ENCODE results near the gene BICDL2.

DNA sequence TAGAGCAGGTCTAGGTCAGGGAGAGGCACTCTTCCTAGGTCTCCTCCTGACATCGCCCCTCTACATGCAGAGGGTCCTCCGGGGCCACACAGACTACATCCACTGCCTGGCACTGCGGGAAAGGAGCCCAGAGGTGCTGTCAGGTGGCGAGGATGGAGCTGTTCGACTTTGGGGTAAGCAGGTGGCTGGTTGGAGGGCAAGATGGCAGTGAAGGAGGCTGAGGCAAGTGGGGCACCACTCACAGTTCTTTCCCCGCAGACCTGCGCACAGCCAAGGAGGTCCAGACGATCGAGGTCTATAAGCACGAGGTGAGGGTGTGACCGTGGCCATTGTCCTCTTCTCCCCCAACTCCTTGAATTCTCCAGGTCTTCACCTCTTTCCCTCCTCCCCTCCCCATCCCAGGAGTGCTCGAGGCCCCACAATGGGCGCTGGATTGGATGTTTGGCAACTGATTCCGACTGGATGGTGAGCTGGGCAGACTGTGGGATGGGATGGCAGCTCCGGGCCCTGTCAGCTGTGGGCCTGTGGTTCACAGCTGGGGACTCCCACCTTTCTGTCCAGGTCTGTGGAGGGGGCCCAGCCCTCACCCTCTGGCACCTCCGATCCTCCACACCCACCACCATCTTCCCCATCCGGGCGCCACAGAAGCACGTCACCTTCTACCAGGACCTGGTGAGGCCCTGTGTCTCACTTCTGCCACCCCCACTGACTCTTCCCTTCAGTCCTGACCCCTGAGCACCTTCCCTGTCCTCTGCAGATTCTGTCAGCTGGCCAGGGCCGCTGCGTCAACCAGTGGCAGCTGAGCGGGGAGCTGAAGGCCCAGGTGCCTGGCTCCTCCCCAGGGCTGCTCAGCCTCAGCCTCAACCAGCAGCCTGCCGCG is 9.9 kb downstream of the BICDL2 start:
- TF ChIP-seq, protein P1, sequence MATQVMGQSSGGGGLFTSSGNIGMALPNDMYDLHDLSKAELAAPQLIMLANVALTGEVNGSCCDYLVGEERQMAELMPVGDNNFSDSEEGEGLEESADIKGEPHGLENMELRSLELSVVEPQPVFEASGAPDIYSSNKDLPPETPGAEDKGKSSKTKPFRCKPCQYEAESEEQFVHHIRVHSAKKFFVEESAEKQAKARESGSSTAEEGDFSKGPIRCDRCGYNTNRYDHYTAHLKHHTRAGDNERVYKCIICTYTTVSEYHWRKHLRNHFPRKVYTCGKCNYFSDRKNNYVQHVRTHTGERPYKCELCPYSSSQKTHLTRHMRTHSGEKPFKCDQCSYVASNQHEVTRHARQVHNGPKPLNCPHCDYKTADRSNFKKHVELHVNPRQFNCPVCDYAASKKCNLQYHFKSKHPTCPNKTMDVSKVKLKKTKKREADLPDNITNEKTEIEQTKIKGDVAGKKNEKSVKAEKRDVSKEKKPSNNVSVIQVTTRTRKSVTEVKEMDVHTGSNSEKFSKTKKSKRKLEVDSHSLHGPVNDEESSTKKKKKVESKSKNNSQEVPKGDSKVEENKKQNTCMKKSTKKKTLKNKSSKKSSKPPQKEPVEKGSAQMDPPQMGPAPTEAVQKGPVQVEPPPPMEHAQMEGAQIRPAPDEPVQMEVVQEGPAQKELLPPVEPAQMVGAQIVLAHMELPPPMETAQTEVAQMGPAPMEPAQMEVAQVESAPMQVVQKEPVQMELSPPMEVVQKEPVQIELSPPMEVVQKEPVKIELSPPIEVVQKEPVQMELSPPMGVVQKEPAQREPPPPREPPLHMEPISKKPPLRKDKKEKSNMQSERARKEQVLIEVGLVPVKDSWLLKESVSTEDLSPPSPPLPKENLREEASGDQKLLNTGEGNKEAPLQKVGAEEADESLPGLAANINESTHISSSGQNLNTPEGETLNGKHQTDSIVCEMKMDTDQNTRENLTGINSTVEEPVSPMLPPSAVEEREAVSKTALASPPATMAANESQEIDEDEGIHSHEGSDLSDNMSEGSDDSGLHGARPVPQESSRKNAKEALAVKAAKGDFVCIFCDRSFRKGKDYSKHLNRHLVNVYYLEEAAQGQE (IDR thresholded peaks at IDR 0.05; ENCODE audit: insufficient read depth in 1 of 2, low read depth in 2 of 2, low read length in 2 of 2), result no peak
- no peak for TF ChIP-seq POLR2AphosphoS5 (IDR thresholded peaks at IDR 0.05; ENCODE audit: low read depth, low read length)
- no peak for TF ChIP-seq FOXP2 (optimal IDR thresholded peaks at IDR 0.05; ENCODE audit: borderline replicate concordance, extremely low read depth, extremely low read length, insufficient read depth)

Measured in PFSK-1 (cell line).